PFSK-1 (cell line): ENCODE data around the gene KCNQ4.

ENCODE experiments used
- FOXP2 ChIP-seq: optimal IDR thresholded peaks from 2 replicates; pipeline ENCODE3; 2011; ENCODE audit warnings: borderline replicate concordance, control low read depth, inconsistent platforms; ENCODE audit not compliant: insufficient read depth; ENCODE audit errors: extremely low read length, extremely low read depth
- POLR2AphosphoS5 ChIP-seq: IDR thresholded peaks from 2 replicates; pipeline ENCODE4 v1.6.1; 2012; ENCODE audit warnings: low read depth, mild to moderate bottlenecking, control low read depth, low read length, moderate library complexity
- REST ChIP-seq, 2 experiments: IDR thresholded peaks; 2 replicates each; pipeline versions ENCODE4 v1.6.1 to v1.8.0; 2011 to 2012; ENCODE audit warnings: low read depth in 2 of 2, low read length in 2 of 2, control low read depth in 1 of 2, inconsistent platforms in 1 of 2, mild to moderate bottlenecking in 1 of 2, moderate library complexity in 1 of 2; ENCODE audit not compliant: insufficient read depth in 1 of 2
- SIN3A ChIP-seq: IDR thresholded peaks from 2 replicates; pipeline ENCODE4 v1.6.1; 2012; ENCODE audit warnings: mild to moderate bottlenecking, low read length, moderate library complexity, borderline replicate concordance; ENCODE audit not compliant: insufficient read depth
- TAF1 ChIP-seq: IDR thresholded peaks from 2 replicates; pipeline ENCODE4 v1.6.1; 2012; ENCODE audit warnings: low read length, control low read depth, borderline replicate concordance; ENCODE audit not compliant: insufficient read depth

Gene KCNQ4

GRCh38 chr1:40748841-40749718, 34.5 kb upstream of the KCNQ4 start:
- TF ChIP-seq SIN3A (no peak), POLR2AphosphoS5 (no peak), REST (IDR thresholded peaks at IDR 0.05; ENCODE audit: insufficient read depth in 1 of 2, low read depth in 2 of 2, low read length in 2 of 2) (no peak), TAF1 (no peak), FOXP2 (no peak)

- TF ChIP-seq TAF1 (no peak), FOXP2 (no peak), REST (IDR thresholded peaks at IDR 0.05; ENCODE audit: insufficient read depth in 1 of 2, low read depth in 2 of 2, low read length in 2 of 2) (no peak), POLR2AphosphoS5 (no peak), SIN3A (no peak)
Observed at GRCh38 chr1:40749817-40750216, 33.8 kb upstream of the KCNQ4 start.

GRCh38 chr1:40750451-40750908, 33.1 kb upstream of the KCNQ4 start:
- TF ChIP-seq TAF1 (no peak), REST (IDR thresholded peaks at IDR 0.05; ENCODE audit: insufficient read depth in 1 of 2, low read depth in 2 of 2, low read length in 2 of 2) (no peak), FOXP2 (no peak), SIN3A (no peak), POLR2AphosphoS5 (no peak)

GRCh38 chr1:40751802-40752201, 31.8 kb upstream of the KCNQ4 start:
- TF ChIP-seq FOXP2 (no peak), POLR2AphosphoS5 (no peak), TAF1 (no peak), SIN3A (no peak), REST (IDR thresholded peaks at IDR 0.05; ENCODE audit: insufficient read depth in 1 of 2, low read depth in 2 of 2, low read length in 2 of 2) (no peak)
